Sigmoid colon (tissue), 7 donors: ENCODE results near the gene MMP3. TPM values are rescaled to one million over a fixed set of nuclear protein-coding genes. Genes with fewer than 3 reads are reported as not detected.

Source experiments
- DNase-seq: peaks from one replicate; pipeline ENCODE4 v3.0.0-alpha.2; 2019
- H3K27ac ChIP-seq, 4 donors: fragments of 200-600 bp; sonication (generic); one replicate each; pipeline ENCODE4 v1.5.1; 2016 to 2019; ENCODE audit warnings: mild to moderate bottlenecking in 1 of 4
- H3K27me3 ChIP-seq, 3 donors: fragments of 200-600 bp; sonication (generic); one replicate each; pipeline ENCODE4 v1.5.1; 2019; ENCODE audit warnings: mild to moderate bottlenecking in 1 of 3
- H3K36me3 ChIP-seq, 4 donors: fragments of 200-600 bp; sonication (generic); one replicate each; pipeline ENCODE4 v1.5.1; 2016 to 2019
- H3K4me1 ChIP-seq, 4 donors: fragments of 200-600 bp; sonication (generic); one replicate each; pipeline ENCODE4 v1.5.1; 2017 to 2019
- H3K4me3 ChIP-seq, 4 donors: fragments of 200-600 bp; sonication (generic); one replicate each; pipeline ENCODE4 v1.5.1; 2017 to 2019; ENCODE audit warnings: mild to moderate bottlenecking in 2 of 4, moderate library complexity in 1 of 4
- H3K9me3 ChIP-seq, 4 donors: fragments of 200-600 bp in 3 of 4; sonication (generic) in 3 of 4; one replicate each; pipeline versions ENCODE4 v1.5.1 to v1.6.1; 2013 to 2019
- CTCF ChIP-seq, 4 experiments: fragments of 450-650 bp in 3 of 4; fragments of 200-600 bp in 1 of 4; IDR thresholded peaks; one replicate each; pipeline ENCODE4 v1.5.1; 2016 to 2019; ENCODE audit warnings: antibody characterized with exemption in 4 of 4, mild to moderate bottlenecking in 3 of 4, moderate library complexity in 2 of 4
- EP300 ChIP-seq, 4 donors: sonication (generic); formaldehyde crosslinking; IDR thresholded peaks; one replicate each; pipeline ENCODE4 v1.6.1; 2017; ENCODE audit warnings: antibody characterized with exemption in 4 of 4
- POLR2A ChIP-seq, 2 donors: fragments of 450-650 bp; IDR thresholded peaks; one replicate each; pipeline ENCODE4 v1.6.1; 2016; ENCODE audit warnings: antibody characterized with exemption in 2 of 2, mild to moderate bottlenecking in 2 of 2, moderate library complexity in 2 of 2
- POLR2AphosphoS5 ChIP-seq, 4 donors: sonication (generic); formaldehyde crosslinking; IDR thresholded peaks; one replicate each; pipeline ENCODE4 v1.6.1; 2017; ENCODE audit warnings: antibody characterized with exemption in 4 of 4
- WGBS, 2 donors: extraction: QIAGEN DNeasy Blood & Tissue Kit; methylation state at CpG; one replicate each; pipeline ENCODE4 v1.1.7; 2013; 5-methylcytosine and 5-hydroxymethylcytosine counted together
- intact Hi-C: fragments of 100-400 bp; cut with DNase I; formaldehyde crosslinking; loops from one replicate; pipeline ENCODE4 v1.15.1; 2023
- polyA plus RNA-seq, 3 donors: library from polyadenylated mRNA; stranded (reverse); fragments of 200-250 nt; gene quantifications; one replicate each; pipeline ENCODE4 v1.2.3, GENCODE V29; 2013
- total RNA-seq, 4 donors: library from RNA; depleted of rRNA; stranded (reverse); fragments of >200 nt; gene quantifications; one replicate each; pipeline ENCODE4 v1.1.0, GENCODE V29; 2016
- donor health status: healthy with polysubstance abuse.
- donor health status: Bipolar disorder and iron deficiency.
- donor health status: healthy.

Gene MMP3
- total and polyA plus RNA-seq, 7 donors, result 0.36 to 28.5 (median 2.8) TPM; not detected in 2

GRCh38 chr11:102837156-102837555, 6.3 kb downstream of the MMP3 start:
- Histone ChIP-seq H3K36me3 (no peaks in the 10 kb centered on the region), H3K9me3 (no peaks in the 10 kb centered on the region), H3K27me3 (no peaks in the 10 kb centered on the region), H3K27ac (no peak overlapping the region), H3K4me3 (no peak overlapping the region), H3K4me1 (peaks cover 0 to 24% (median 12%) of the 10 kb centered on the region in 4 donors)
- no peak for DNase-seq
- TF ChIP-seq EP300 (IDR thresholded peaks at IDR 0.05) (no peak), POLR2AphosphoS5 (IDR thresholded peaks at IDR 0.05) (no peak), CTCF (IDR thresholded peaks at IDR 0.05) (no peak), POLR2A (IDR thresholded peaks at IDR 0.05) (no peak)
- intact Hi-C loops, result no loop called here
- 89 to 95% methylated on average over 2 of the region's 2 CpGs for WGBS, 2 donors

DNA sequence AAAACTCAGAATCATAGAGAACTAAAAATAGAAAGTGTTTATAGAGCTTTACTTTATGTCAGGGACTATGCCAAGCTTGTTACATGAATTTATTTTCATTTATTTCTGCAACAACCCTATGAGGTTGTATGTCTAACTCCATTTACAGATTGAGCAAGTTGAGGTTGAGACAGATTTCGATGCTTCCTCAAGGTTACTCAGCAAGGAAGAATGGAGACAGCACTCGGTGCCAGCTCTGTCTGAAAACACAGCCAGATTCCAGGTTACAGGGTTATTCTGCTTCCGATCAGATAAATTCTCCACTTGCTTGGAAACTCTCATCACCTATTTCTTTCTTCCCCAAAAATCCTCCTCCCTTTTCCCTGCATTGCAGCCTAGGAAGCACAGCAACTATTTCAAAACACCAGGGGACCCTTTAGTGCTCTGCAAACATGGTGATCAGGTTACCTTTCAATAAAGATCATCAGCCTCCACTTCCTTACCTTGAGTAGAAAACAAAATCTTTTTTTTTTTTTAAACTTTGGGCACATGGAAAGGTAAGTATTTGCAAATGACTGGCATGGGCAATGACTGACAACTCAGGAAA, 7.0 kb downstream of the MMP3 start:
- H3K36me3 ChIP-seq, result no peaks in the 10 kb centered on the region
- TF ChIP-seq POLR2AphosphoS5 (IDR thresholded peaks at IDR 0.05) (no peak), POLR2A (IDR thresholded peaks at IDR 0.05) (no peak), EP300 (IDR thresholded peaks at IDR 0.05) (no peak), CTCF (IDR thresholded peaks at IDR 0.05) (no peak)
- H3K27me3 ChIP-seq, result no peaks in the 10 kb centered on the region
- H3K9me3 ChIP-seq, result no peaks in the 10 kb centered on the region
- no peak overlapping the region for H3K4me3 ChIP-seq
- DNase-seq, result no peak
- peaks cover 0 to 24% (median 12%) of the 10 kb centered on the region in 4 donors for H3K4me1 ChIP-seq
- WGBS, 2 donors, result 65 to 77% methylated on average over 3 of the region's 3 CpGs
- H3K27ac ChIP-seq, result peak overlapping the region in 2 of 4 donors; percentile 28 to 47
- intact Hi-C loops, result no loop called here

GRCh38 chr11:102833731-102834130, 9.7 kb downstream of the MMP3 start:
- H3K9me3 ChIP-seq, result no peaks in the 10 kb centered on the region
- no peaks in the 10 kb centered on the region for H3K36me3 ChIP-seq
- no peak overlapping the region for H3K4me3 ChIP-seq
- no peaks in the 10 kb centered on the region for H3K27me3 ChIP-seq
- H3K4me1 ChIP-seq, result peaks cover 0 to 24% (median 12%) of the 10 kb centered on the region in 4 donors
- intact Hi-C loops, result loop anchor here (5.0 kb wide), 2 partner anchors 109 to 219 kb away; no protein-coding TSS in a partner anchor
- H3K27ac ChIP-seq, result no peak overlapping the region
- DNase-seq, result no peak
- TF ChIP-seq POLR2AphosphoS5 (IDR thresholded peaks at IDR 0.05) (no peak), POLR2A (IDR thresholded peaks at IDR 0.05) (no peak), CTCF (IDR thresholded peaks at IDR 0.05) (no peak), EP300 (IDR thresholded peaks at IDR 0.05) (no peak)
- 86 to 93% methylated on average over 2 of the region's 2 CpGs for WGBS, 2 donors

DNA sequence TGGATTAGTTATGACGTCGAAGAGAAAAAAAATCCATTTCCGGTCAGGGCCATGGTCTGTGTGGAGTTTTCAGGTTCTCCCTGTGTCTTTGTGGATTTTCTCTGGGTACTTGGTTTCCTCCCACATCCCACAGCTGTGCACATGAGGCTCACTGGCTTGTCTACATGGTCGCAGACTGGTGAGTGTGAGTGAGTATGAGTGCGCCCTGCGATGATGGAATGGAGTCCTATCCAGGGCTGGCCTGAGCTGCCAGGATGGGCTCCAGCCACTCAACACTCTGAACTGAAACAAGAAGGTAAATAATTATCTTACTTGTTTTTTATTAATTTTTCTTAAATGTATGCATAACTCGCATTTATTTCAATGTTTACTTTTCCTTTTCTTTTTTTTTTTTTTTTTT, 10.8 kb downstream of the MMP3 start:
- no peak for DNase-seq
- Histone ChIP-seq H3K4me1 (peaks cover 0 to 24% (median 12%) of the 10 kb centered on the region in 4 donors), H3K4me3 (no peak overlapping the region), H3K27ac (no peak overlapping the region), H3K9me3 (no peaks in the 10 kb centered on the region), H3K36me3 (no peaks in the 10 kb centered on the region), H3K27me3 (no peaks in the 10 kb centered on the region)
- intact Hi-C loops, result loop anchor here (5.0 kb wide), 2 partner anchors 110 to 220 kb away; no protein-coding TSS in a partner anchor
- WGBS, 2 donors, result 91 to 94% methylated on average over 7 of the region's 7 CpGs
- no peak for TF ChIP-seq EP300 (IDR thresholded peaks at IDR 0.05)
- TF ChIP-seq POLR2AphosphoS5 (IDR thresholded peaks at IDR 0.05), result no peak
- TF ChIP-seq CTCF (IDR thresholded peaks at IDR 0.05), result no peak
- TF ChIP-seq POLR2A (IDR thresholded peaks at IDR 0.05), result no peak
